Endodermal cell (in vitro differentiated cells): Measurements from ENCODE around the gene KBTBD12. TPM values are rescaled to one million over a fixed set of nuclear protein-coding genes. Genes with fewer than 3 reads are reported as not detected.

Source experiments
- DNase-seq: peaks from one replicate; pipeline ENCODE4 v3.0.0-alpha.2; 2017
- H3K27ac ChIP-seq: 2 replicates; pipeline ENCODE4 v1.5.1; 2013; ENCODE audit warnings: mild to moderate bottlenecking, low read depth, low read length, moderate library complexity
- H3K27me3 ChIP-seq: 2 replicates; pipeline ENCODE4 v1.6.1; 2013; ENCODE audit warnings: mild to moderate bottlenecking, low read length, moderate library complexity; ENCODE audit not compliant: insufficient read depth, control insufficient read depth, poor library complexity, severe bottlenecking
- H3K36me3 ChIP-seq: 2 replicates; pipeline ENCODE4 v1.7.0; 2013; ENCODE audit warnings: mild to moderate bottlenecking, low read length, moderate library complexity; ENCODE audit not compliant: control insufficient read depth, insufficient read depth
- H3K4me1 ChIP-seq: one replicate; pipeline ENCODE4 v1.7.0; 2013; ENCODE audit warnings: low read length; ENCODE audit not compliant: control insufficient read depth, insufficient read depth
- H3K4me3 ChIP-seq: 2 replicates; pipeline ENCODE4 v1.5.1; 2013; ENCODE audit warnings: mild to moderate bottlenecking, low read length, moderate library complexity
- H3K9ac ChIP-seq: 2 replicates; pipeline ENCODE4 v1.6.1; 2013; ENCODE audit warnings: mild to moderate bottlenecking, low read length, moderate library complexity; ENCODE audit not compliant: poor library complexity, severe bottlenecking; ENCODE audit errors: extremely low read depth
- H3K9me3 ChIP-seq: 2 replicates; pipeline ENCODE4 v1.6.1; 2013; ENCODE audit warnings: mild to moderate bottlenecking, low read length, moderate library complexity; ENCODE audit not compliant: control insufficient read depth
- H3K27ac Mint-ChIP-seq: 2 replicates; pipeline ENCODE4 v1.8.0; 2020; ENCODE audit warnings: mixed read lengths
- H3K27me3 Mint-ChIP-seq: 2 replicates; pipeline ENCODE4 v1.8.0; 2021; ENCODE audit warnings: mild to moderate bottlenecking, mixed read lengths; ENCODE audit not compliant: insufficient read depth
- H3K36me3 Mint-ChIP-seq: 2 replicates; pipeline ENCODE4 v1.8.0; 2020; ENCODE audit warnings: low read depth, mixed read lengths
- H3K4me1 Mint-ChIP-seq: 2 replicates; pipeline ENCODE4 v1.8.0; 2020; ENCODE audit warnings: mixed read lengths
- H3K4me3 Mint-ChIP-seq: 2 replicates; pipeline ENCODE4 v1.8.0; 2020; ENCODE audit warnings: mild to moderate bottlenecking, moderate library complexity, mixed read lengths
- H3K9me3 Mint-ChIP-seq: 2 replicates; pipeline ENCODE4 v1.8.0; 2020; ENCODE audit warnings: mild to moderate bottlenecking, mixed read lengths
- CTCF ChIP-seq: fragments of 200-600 bp; sonication (generic); conservative IDR thresholded peaks from 2 replicates; pipeline ENCODE4 v1.5.0; 2021; ENCODE audit warnings: antibody characterized with exemption, mild to moderate bottlenecking
- WGBS, 2 experiments: methylation state at CpG; one replicate each; pipeline versions ENCODE4 v1.1.5 to v1.1.7; 2013; ENCODE audit warnings: missing lambda C conversion rate in 2 of 2, mixed read lengths in 1 of 2; ENCODE audit not compliant: insufficient coverage in 1 of 2, insufficient read length in 1 of 2; 5-methylcytosine and 5-hydroxymethylcytosine counted together
- total RNA-seq, 2 donors: library from RNA; stranded (reverse); fragmentation: NEBNext Ultra II Directional in 1 of 2; extraction: Animal tissue kit (Norgen Biotek cat#: 25700) in 1 of 2; gene quantifications; 2 replicates in 1 of 2; 3 replicates in 1 of 2; pipeline ENCODE4 v1.2.1, GENCODE V29; 2021

Gene KBTBD12
- total RNA-seq, 2 donors from 2014 or later: 0.24 to 0.42 TPM

DNA sequence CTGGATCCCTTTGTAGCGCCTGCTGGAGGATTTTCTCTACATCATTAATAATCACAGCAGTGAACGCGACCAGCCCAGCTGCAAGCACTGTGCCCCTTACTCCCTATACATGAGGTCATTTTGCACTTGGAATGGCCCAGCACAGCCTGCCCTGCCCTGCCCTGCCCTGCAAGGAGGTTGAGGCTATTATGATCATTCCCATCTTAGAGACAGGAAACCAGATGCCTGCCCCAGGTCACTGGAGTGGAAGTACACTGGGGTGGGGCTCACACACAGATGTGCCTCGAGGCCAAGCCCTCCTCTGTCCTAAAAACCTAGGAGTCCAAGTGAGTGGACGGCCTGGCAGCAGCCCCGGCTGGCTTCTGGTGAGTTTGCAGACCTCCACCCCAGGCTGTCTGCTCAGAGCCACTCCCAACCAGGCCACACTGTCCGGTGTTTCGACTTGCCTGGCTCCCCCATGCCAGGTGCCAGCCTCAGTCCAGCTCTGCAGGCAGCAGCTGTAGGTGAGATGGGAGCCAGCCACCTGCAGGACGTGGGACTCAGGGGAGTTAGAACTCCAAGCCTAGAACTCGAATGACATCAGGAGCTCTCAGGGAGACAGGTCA, 106.8 kb downstream of the KBTBD12 start:
- Histone ChIP-seq H3K27me3 (peaks cover 5% of the 10 kb centered on the region), H3K4me3 (no peak overlapping the region), H3K36me3 (no peaks in the 10 kb centered on the region), H3K9ac (no peak overlapping the region), H3K9me3 (peaks cover under 1% of the 10 kb centered on the region), H3K27ac (no peak overlapping the region), H3K4me1 (no peaks in the 10 kb centered on the region)
- no peaks in the 10 kb centered on the region for H3K4me1 Mint-ChIP-seq
- no peaks in the 10 kb centered on the region for H3K36me3 Mint-ChIP-seq
- no peak for DNase-seq
- peaks cover 14% of the 10 kb centered on the region for H3K27me3 Mint-ChIP-seq
- no peak overlapping the region for H3K27ac Mint-ChIP-seq
- WGBS, 2 experiments: 87 to 94% methylated on average over 5 to 10 of the region's 10 CpGs
- no peak overlapping the region for H3K4me3 Mint-ChIP-seq
- peaks cover 8% of the 10 kb centered on the region for H3K9me3 Mint-ChIP-seq
- TF ChIP-seq CTCF: no peak

- Histone ChIP-seq H3K9me3 (no peaks in the 10 kb centered on the region), H3K9ac (no peak overlapping the region), H3K36me3 (no peaks in the 10 kb centered on the region), H3K4me1 (no peaks in the 10 kb centered on the region), H3K27me3 (peaks cover 6% of the 10 kb centered on the region), H3K27ac (no peak overlapping the region), H3K4me3 (no peak overlapping the region)
- no peak for TF ChIP-seq CTCF
- peaks cover 6% of the 10 kb centered on the region for H3K27me3 Mint-ChIP-seq
- no peak for DNase-seq
- peaks cover 4% of the 10 kb centered on the region for H3K4me1 Mint-ChIP-seq
- no peak overlapping the region for H3K4me3 Mint-ChIP-seq
- no peak overlapping the region for H3K27ac Mint-ChIP-seq
- no peaks in the 10 kb centered on the region for H3K9me3 Mint-ChIP-seq
- H3K36me3 Mint-ChIP-seq: no peaks in the 10 kb centered on the region
Measured at GRCh38 chr3:128033102-128033501, 118.1 kb downstream of the KBTBD12 start.

DNA sequence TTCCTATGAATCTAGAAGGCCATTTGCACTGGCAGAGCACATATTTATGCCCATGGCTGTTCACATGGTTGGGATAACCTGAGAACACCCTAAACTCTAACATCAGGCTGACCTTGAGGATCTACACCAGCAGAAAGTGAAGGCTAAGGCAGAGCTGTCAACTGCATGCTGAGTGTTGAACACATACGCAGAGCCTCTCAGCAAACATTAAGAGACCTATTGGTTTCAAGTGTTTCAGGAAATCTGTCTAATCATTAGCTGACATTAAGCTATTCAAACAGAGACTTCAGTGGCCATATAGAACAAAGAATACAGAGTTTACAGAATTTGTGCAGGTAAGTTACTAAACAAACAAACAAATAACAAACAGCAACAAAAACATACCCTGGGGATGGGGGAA, 121.1 kb downstream of the KBTBD12 start:
- H3K9me3 ChIP-seq: no peaks in the 10 kb centered on the region
- H3K27ac ChIP-seq: no peak overlapping the region
- no peaks in the 10 kb centered on the region for H3K4me1 ChIP-seq
- Mint-ChIP-seq H3K27me3 (peaks cover 17% of the 10 kb centered on the region), H3K9me3 (no peaks in the 10 kb centered on the region), H3K4me1 (peaks cover 4% of the 10 kb centered on the region), H3K4me3 (no peak overlapping the region), H3K27ac (no peak overlapping the region), H3K36me3 (no peaks in the 10 kb centered on the region)
- no peak overlapping the region for H3K9ac ChIP-seq
- no peak for DNase-seq
- no peak overlapping the region for H3K4me3 ChIP-seq
- H3K27me3 ChIP-seq: peaks cover 26% of the 10 kb centered on the region
- no peak for TF ChIP-seq CTCF
- H3K36me3 ChIP-seq: no peaks in the 10 kb centered on the region
- WGBS, 2 experiments: 86% methylated on average over 1 of the region's 1 CpG

Other genes with a start within 250 kb of the KBTBD12 start
- gene ABTB1, start 242.3 kb upstream of the KBTBD12 start, total RNA-seq: 10 to 100 TPM; 10.7 to 14.4 TPM
- under 1 TPM in 1 of 2 donors, not detected in 1; 0.22 TPM for gene MGLL, start 92.7 kb upstream of the KBTBD12 start, total RNA-seq
- gene SEC61A1, start 137.2 kb downstream of the KBTBD12 start, total RNA-seq: 100 to 1,000 TPM; 152 to 174 TPM
- 10 to 100 TPM; 81.2 to 91.1 TPM for gene RUVBL1, start 208.6 kb downstream of the KBTBD12 start, total RNA-seq
- 10 to 100 TPM; 11.9 to 15.8 TPM for gene EEFSEC, start 238.2 kb downstream of the KBTBD12 start, total RNA-seq